ENCODE data around the gene ADAMTSL3. TPM values are rescaled to one million over a fixed set of nuclear protein-coding genes. Genes with fewer than 3 reads are reported as not detected.

The ADAMTSL3 gene
- total RNA-seq, 6 experiments from 2014 or later, result not detected

DNA sequence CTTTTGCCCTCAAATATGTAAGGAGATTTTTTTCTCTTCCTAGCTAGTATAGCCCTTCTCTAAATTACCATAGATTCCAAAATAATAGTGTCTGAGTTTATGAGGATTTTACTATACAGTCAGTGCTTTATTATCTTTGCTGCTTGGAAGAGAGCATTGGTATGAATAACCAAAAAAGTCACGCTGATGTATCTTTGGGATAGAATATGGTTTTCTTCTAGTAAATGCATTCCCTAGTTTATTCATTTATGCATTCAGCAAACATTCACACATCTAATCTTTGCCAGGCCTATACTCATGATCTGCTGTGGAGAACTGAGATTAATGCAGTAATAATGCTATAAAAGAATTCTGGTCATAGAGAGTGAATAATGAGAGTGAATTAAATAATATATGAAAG lies 356.3 kb downstream of the ADAMTSL3 start:
- H3K27ac Mint-ChIP-seq, result no peak overlapping the region
- H3K4me1 Mint-ChIP-seq (ENCODE audit: low read depth), result no peaks in the 10 kb centered on the region
- TF ChIP-seq, protein P1, sequence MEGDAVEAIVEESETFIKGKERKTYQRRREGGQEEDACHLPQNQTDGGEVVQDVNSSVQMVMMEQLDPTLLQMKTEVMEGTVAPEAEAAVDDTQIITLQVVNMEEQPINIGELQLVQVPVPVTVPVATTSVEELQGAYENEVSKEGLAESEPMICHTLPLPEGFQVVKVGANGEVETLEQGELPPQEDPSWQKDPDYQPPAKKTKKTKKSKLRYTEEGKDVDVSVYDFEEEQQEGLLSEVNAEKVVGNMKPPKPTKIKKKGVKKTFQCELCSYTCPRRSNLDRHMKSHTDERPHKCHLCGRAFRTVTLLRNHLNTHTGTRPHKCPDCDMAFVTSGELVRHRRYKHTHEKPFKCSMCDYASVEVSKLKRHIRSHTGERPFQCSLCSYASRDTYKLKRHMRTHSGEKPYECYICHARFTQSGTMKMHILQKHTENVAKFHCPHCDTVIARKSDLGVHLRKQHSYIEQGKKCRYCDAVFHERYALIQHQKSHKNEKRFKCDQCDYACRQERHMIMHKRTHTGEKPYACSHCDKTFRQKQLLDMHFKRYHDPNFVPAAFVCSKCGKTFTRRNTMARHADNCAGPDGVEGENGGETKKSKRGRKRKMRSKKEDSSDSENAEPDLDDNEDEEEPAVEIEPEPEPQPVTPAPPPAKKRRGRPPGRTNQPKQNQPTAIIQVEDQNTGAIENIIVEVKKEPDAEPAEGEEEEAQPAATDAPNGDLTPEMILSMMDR (IDR thresholded peaks at IDR 0.05), result no peak
- no peaks in the 10 kb centered on the region for H3K36me3 Mint-ChIP-seq (ENCODE audit: low read depth)
- H3K4me3 Mint-ChIP-seq, result no peak overlapping the region
- no peak for DNase-seq
- H3K9me3 Mint-ChIP-seq, result peaks cover 54% of the 10 kb centered on the region
- H3K27me3 Mint-ChIP-seq (ENCODE audit: insufficient read depth), result peaks cover 2% of the 10 kb centered on the region; the same call in 1 of the 2 replicates

DNA sequence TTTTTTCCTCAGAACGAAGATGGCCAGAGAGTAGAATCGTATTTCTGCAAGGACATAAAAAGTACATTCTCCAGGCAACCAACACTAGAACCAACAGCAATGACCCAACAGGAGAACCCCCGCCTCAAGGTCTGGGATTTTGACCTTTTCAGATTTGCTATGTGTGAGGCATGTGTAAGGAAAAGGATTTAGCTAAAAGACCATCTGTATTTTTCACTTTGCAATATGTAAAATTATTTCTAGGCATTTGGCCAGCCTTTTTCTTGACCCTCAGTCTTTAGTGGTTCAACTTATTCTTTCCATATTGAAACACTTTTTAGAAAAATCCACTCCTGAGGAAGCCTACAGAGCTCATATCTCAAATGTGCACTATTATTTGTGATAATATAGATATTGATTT lies 362.4 kb downstream of the ADAMTSL3 start:
- Mint-ChIP-seq H3K4me3 (no peak overlapping the region), H3K36me3 (ENCODE audit: low read depth) (no peaks in the 10 kb centered on the region), H3K9me3 (peaks cover 45% of the 10 kb centered on the region), H3K27ac (no peak overlapping the region), H3K27me3 (ENCODE audit: insufficient read depth) (no peaks in the 10 kb centered on the region), H3K4me1 (ENCODE audit: low read depth) (no peaks in the 10 kb centered on the region)
- TF ChIP-seq, protein P1 (IDR thresholded peaks at IDR 0.05), result no peak
- no peak for DNase-seq

DNA sequence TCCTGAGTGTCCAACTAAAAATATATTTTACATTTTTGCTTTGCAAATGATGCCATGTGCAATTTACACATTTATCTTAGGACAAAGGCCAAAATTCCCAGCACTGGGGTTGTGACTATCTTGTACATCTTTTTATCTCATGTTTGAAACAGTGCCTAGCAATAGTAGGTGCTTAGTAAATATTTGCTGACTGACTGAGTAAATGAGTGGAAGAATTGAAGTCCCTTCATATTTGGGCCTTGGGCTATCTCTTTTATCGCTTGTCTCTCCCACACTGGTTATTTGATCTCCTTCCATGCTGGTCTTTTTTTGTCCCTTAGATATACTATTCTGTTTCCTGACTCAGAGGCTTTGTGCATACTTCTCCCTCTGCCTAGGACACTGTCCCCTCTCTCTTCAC lies 368.6 kb downstream of the ADAMTSL3 start:
- no peak overlapping the region for H3K4me3 Mint-ChIP-seq
- DNase-seq, result no peak
- H3K27me3 Mint-ChIP-seq (ENCODE audit: insufficient read depth), result no peaks in the 10 kb centered on the region
- TF ChIP-seq, protein P1 (IDR thresholded peaks at IDR 0.05), result no peak
- H3K27ac Mint-ChIP-seq, result no peak overlapping the region
- H3K9me3 Mint-ChIP-seq, result peaks cover 41% of the 10 kb centered on the region
- H3K4me1 Mint-ChIP-seq (ENCODE audit: low read depth), result no peaks in the 10 kb centered on the region
- no peaks in the 10 kb centered on the region for H3K36me3 Mint-ChIP-seq (ENCODE audit: low read depth)

DNA sequence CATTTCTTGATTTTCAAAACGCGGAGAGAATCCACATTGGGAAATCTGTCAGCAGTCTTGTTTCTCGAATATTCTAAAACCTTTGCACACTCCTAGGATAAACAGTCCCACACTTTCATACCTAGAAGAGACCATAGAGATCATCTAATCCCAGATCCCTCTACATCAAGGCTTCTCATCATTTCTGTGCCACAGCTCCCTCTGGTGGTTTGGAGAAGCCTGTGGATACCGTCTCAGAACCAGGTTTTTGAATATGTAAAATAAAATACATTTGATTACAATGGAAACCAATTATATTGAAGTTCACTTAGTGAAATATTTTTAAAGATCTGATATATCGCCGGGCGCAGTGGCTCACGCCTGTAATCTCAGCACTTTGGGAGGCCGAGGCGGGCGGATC lies 369.7 kb downstream of the ADAMTSL3 start:
- H3K4me1 Mint-ChIP-seq (ENCODE audit: low read depth), result no peaks in the 10 kb centered on the region
- H3K27me3 Mint-ChIP-seq (ENCODE audit: insufficient read depth), result no peaks in the 10 kb centered on the region
- H3K27ac Mint-ChIP-seq, result no peak overlapping the region
- peaks cover 45% of the 10 kb centered on the region for H3K9me3 Mint-ChIP-seq
- no peak overlapping the region for H3K4me3 Mint-ChIP-seq
- TF ChIP-seq, protein P1 (IDR thresholded peaks at IDR 0.05), result peak; percentile 44; the same call in 1 of the 2 replicates
- H3K36me3 Mint-ChIP-seq (ENCODE audit: low read depth), result no peaks in the 10 kb centered on the region
- no peak for DNase-seq

DNA sequence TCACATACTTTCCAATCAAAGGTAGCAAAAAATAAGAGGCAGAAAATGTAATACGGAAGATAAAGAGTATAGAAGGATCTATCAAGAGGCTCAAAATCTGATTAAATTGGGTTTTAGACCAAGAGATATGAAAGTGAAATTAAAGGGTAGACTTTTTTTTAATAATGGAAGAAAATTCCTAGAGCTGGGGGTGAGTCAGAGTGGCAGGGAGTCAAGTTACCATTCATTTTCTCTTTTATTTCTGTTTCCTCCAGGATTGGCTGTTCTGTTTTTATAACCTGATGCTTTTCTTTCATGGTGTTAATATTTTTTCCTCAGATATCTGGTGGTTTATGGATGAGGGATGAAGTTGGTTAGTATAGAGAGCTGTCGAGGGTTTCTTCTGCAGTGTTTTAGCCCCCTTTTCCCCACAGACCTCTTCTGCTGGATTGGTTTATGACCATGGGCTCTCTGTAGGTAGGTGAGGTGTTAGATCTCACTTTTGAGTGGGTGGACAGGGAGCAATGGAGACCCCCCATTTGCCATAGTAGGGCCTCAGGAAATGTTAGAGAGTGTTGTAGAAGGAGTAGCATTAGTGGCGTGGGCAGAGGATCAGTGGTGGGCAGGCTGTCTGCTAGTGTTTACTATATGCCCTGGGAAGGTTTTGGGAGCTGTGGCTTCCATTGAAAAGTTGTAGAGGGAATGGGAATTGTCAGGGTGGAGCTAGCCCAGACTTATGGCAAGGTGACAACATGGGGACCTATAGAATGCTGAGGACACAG lies 380.1 kb downstream of the ADAMTSL3 start:
- Mint-ChIP-seq H3K9me3 (peaks cover 45% of the 10 kb centered on the region), H3K27me3 (ENCODE audit: insufficient read depth) (no peaks in the 10 kb centered on the region), H3K27ac (no peak overlapping the region), H3K36me3 (ENCODE audit: low read depth) (no peaks in the 10 kb centered on the region), H3K4me1 (ENCODE audit: low read depth) (no peaks in the 10 kb centered on the region), H3K4me3 (no peak overlapping the region)
- no peak for DNase-seq
- TF ChIP-seq, protein P1 (IDR thresholded peaks at IDR 0.05), result no peak

Data from HFFc6 (cell line).